ENCODE results near the gene COL5A1.
"Not testable (repeated sequence)": the region's sequence is repeated elsewhere in the genome, so short reads cannot be mapped to it uniquely, and the experiment has no call there.

The COL5A1 gene

GRCh38 chr9:134707731-134708671 is 66.4 kb downstream of the COL5A1 start:
- no peaks in the 10 kb centered on the region for H3K9me3 ChIP-seq (ENCODE audit: control insufficient read depth, low read length)
- peaks cover 20% of the 10 kb centered on the region for H3K4me1 ChIP-seq (ENCODE audit: control insufficient read depth, insufficient read depth, low read length)
- H3K36me3 ChIP-seq (ENCODE audit: control insufficient read depth, insufficient read depth, low read length), result no peaks in the 10 kb centered on the region
- H3K4me3 ChIP-seq (ENCODE audit: low read length), result no peak overlapping the region
- H3K9ac ChIP-seq (ENCODE audit: low read length), result peak overlapping the region; percentile 50
- H3K27me3 ChIP-seq (ENCODE audit: control insufficient read depth, insufficient read depth, low read length), result no peaks in the 10 kb centered on the region

- no peaks in the 10 kb centered on the region for H3K27me3 ChIP-seq (ENCODE audit: control insufficient read depth, insufficient read depth, low read length)
- no peak overlapping the region for H3K9ac ChIP-seq (ENCODE audit: low read length)
- peaks cover 17% of the 10 kb centered on the region for H3K4me1 ChIP-seq (ENCODE audit: control insufficient read depth, insufficient read depth, low read length)
- no peak overlapping the region for H3K4me3 ChIP-seq (ENCODE audit: low read length)
- no peaks in the 10 kb centered on the region for H3K36me3 ChIP-seq (ENCODE audit: control insufficient read depth, insufficient read depth, low read length)
- H3K9me3 ChIP-seq (ENCODE audit: control insufficient read depth, low read length), result no peaks in the 10 kb centered on the region
These were observed 67.1 kb downstream of the COL5A1 start for GRCh38 chr9:134708672-134709038.

GRCh38 chr9:134709512-134710270 is 68.1 kb downstream of the COL5A1 start:
- peaks cover 17% of the 10 kb centered on the region for H3K4me1 ChIP-seq (ENCODE audit: control insufficient read depth, insufficient read depth, low read length)
- H3K4me3 ChIP-seq (ENCODE audit: low read length), result no peak overlapping the region
- no peak overlapping the region for H3K9ac ChIP-seq (ENCODE audit: low read length)

GRCh38 chr9:134710271-134710540 is 68.6 kb downstream of the COL5A1 start:
- H3K36me3 ChIP-seq (ENCODE audit: control insufficient read depth, insufficient read depth, low read length), result no peaks in the 10 kb centered on the region
- peaks cover 17% of the 10 kb centered on the region for H3K4me1 ChIP-seq (ENCODE audit: control insufficient read depth, insufficient read depth, low read length)
- no peak overlapping the region for H3K4me3 ChIP-seq (ENCODE audit: low read length)
- H3K27me3 ChIP-seq (ENCODE audit: control insufficient read depth, insufficient read depth, low read length), result no peaks in the 10 kb centered on the region
- H3K9ac ChIP-seq (ENCODE audit: low read length), result no peak overlapping the region
- no peaks in the 10 kb centered on the region for H3K9me3 ChIP-seq (ENCODE audit: control insufficient read depth, low read length)

More at GRCh38 chr9:134709512-134710270, 68.1 kb downstream of the COL5A1 start:
- Histone ChIP-seq H3K36me3 (ENCODE audit: control insufficient read depth, insufficient read depth, low read length) (no peaks in the 10 kb centered on the region), H3K9me3 (ENCODE audit: control insufficient read depth, low read length) (no peaks in the 10 kb centered on the region), H3K27me3 (ENCODE audit: control insufficient read depth, insufficient read depth, low read length) (no peaks in the 10 kb centered on the region)

- H3K27me3 ChIP-seq (ENCODE audit: control insufficient read depth, insufficient read depth, low read length), result no peaks in the 10 kb centered on the region
- H3K9me3 ChIP-seq (ENCODE audit: control insufficient read depth, low read length), result no peaks in the 10 kb centered on the region
- no peak overlapping the region for H3K9ac ChIP-seq (ENCODE audit: low read length)
- no peaks in the 10 kb centered on the region for H3K36me3 ChIP-seq (ENCODE audit: control insufficient read depth, insufficient read depth, low read length)
- H3K4me3 ChIP-seq (ENCODE audit: low read length), result no peak overlapping the region
- H3K4me1 ChIP-seq (ENCODE audit: control insufficient read depth, insufficient read depth, low read length), result peaks cover 17% of the 10 kb centered on the region
These were observed 69.3 kb downstream of the COL5A1 start for GRCh38 chr9:134710901-134711300.

GRCh38 chr9:134712243-134712642 is 70.6 kb downstream of the COL5A1 start:
- H3K9me3 ChIP-seq (ENCODE audit: control insufficient read depth, low read length), result no peaks in the 10 kb centered on the region
- H3K4me3 ChIP-seq (ENCODE audit: low read length), result no peak overlapping the region
- peaks cover 17% of the 10 kb centered on the region for H3K4me1 ChIP-seq (ENCODE audit: control insufficient read depth, insufficient read depth, low read length)
- no peaks in the 10 kb centered on the region for H3K27me3 ChIP-seq (ENCODE audit: control insufficient read depth, insufficient read depth, low read length)
- H3K9ac ChIP-seq (ENCODE audit: low read length), result no peak overlapping the region
- no peaks in the 10 kb centered on the region for H3K36me3 ChIP-seq (ENCODE audit: control insufficient read depth, insufficient read depth, low read length)

GRCh38 chr9:134712926-134713325 is 71.3 kb downstream of the COL5A1 start:
- no peak overlapping the region for H3K9ac ChIP-seq (ENCODE audit: low read length)
- H3K27me3 ChIP-seq (ENCODE audit: control insufficient read depth, insufficient read depth, low read length), result no peaks in the 10 kb centered on the region
- peaks cover 14% of the 10 kb centered on the region for H3K4me1 ChIP-seq (ENCODE audit: control insufficient read depth, insufficient read depth, low read length)
- no peaks in the 10 kb centered on the region for H3K9me3 ChIP-seq (ENCODE audit: control insufficient read depth, low read length)
- H3K36me3 ChIP-seq (ENCODE audit: control insufficient read depth, insufficient read depth, low read length), result no peaks in the 10 kb centered on the region
- no peak overlapping the region for H3K4me3 ChIP-seq (ENCODE audit: low read length)

- not testable (repeated sequence) for H3K36me3 ChIP-seq (ENCODE audit: control insufficient read depth, insufficient read depth, low read length); H3K27me3 ChIP-seq (ENCODE audit: control insufficient read depth, insufficient read depth, low read length); H3K9me3 ChIP-seq (ENCODE audit: control insufficient read depth, low read length); H3K4me3 ChIP-seq (ENCODE audit: low read length); H3K4me1 ChIP-seq (ENCODE audit: control insufficient read depth, insufficient read depth, low read length); H3K9ac ChIP-seq (ENCODE audit: low read length)
These were observed 73.9 kb downstream of the COL5A1 start for GRCh38 chr9:134715536-134715935.

GRCh38 chr9:134716067-134716466 is 74.5 kb downstream of the COL5A1 start:
- Histone ChIP-seq H3K9me3 (ENCODE audit: control insufficient read depth, low read length) (no peaks in the 10 kb centered on the region), H3K27me3 (ENCODE audit: control insufficient read depth, insufficient read depth, low read length) (no peaks in the 10 kb centered on the region), H3K4me1 (ENCODE audit: control insufficient read depth, insufficient read depth, low read length) (peaks cover 6% of the 10 kb centered on the region), H3K4me3 (ENCODE audit: low read length) (no peak overlapping the region), H3K36me3 (ENCODE audit: control insufficient read depth, insufficient read depth, low read length) (no peaks in the 10 kb centered on the region), H3K9ac (ENCODE audit: low read length) (no peak overlapping the region)

- Histone ChIP-seq H3K4me1 (ENCODE audit: control insufficient read depth, insufficient read depth, low read length) (no peaks in the 10 kb centered on the region), H3K9me3 (ENCODE audit: control insufficient read depth, low read length) (no peaks in the 10 kb centered on the region), H3K9ac (ENCODE audit: low read length) (no peak overlapping the region), H3K27me3 (ENCODE audit: control insufficient read depth, insufficient read depth, low read length) (no peaks in the 10 kb centered on the region), H3K36me3 (ENCODE audit: control insufficient read depth, insufficient read depth, low read length) (no peaks in the 10 kb centered on the region), H3K4me3 (ENCODE audit: low read length) (no peak overlapping the region)
These were observed 75.5 kb downstream of the COL5A1 start for GRCh38 chr9:134717056-134717455.

- Histone ChIP-seq H3K4me3 (ENCODE audit: low read length) (no peak overlapping the region), H3K4me1 (ENCODE audit: control insufficient read depth, insufficient read depth, low read length) (no peaks in the 10 kb centered on the region), H3K27me3 (ENCODE audit: control insufficient read depth, insufficient read depth, low read length) (no peaks in the 10 kb centered on the region), H3K9me3 (ENCODE audit: control insufficient read depth, low read length) (no peaks in the 10 kb centered on the region), H3K36me3 (ENCODE audit: control insufficient read depth, insufficient read depth, low read length) (no peaks in the 10 kb centered on the region), H3K9ac (ENCODE audit: low read length) (no peak overlapping the region)
These were observed 76.5 kb downstream of the COL5A1 start for GRCh38 chr9:134717924-134718645.

- Histone ChIP-seq H3K36me3 (ENCODE audit: control insufficient read depth, insufficient read depth, low read length) (no peaks in the 10 kb centered on the region), H3K4me3 (ENCODE audit: low read length) (no peak overlapping the region)
These were observed 77.7 kb downstream of the COL5A1 start for GRCh38 chr9:134719331-134719730.

More at GRCh38 chr9:134719331-134719730, 77.7 kb downstream of the COL5A1 start:
- H3K9ac ChIP-seq (ENCODE audit: low read length), result no peak overlapping the region
- H3K4me1 ChIP-seq (ENCODE audit: control insufficient read depth, insufficient read depth, low read length), result no peaks in the 10 kb centered on the region
- no peaks in the 10 kb centered on the region for H3K9me3 ChIP-seq (ENCODE audit: control insufficient read depth, low read length)
- H3K27me3 ChIP-seq (ENCODE audit: control insufficient read depth, insufficient read depth, low read length), result no peaks in the 10 kb centered on the region

Data from mucosa of stomach (tissue), 1 donor.